Airway epithelial cell (primary cell): ENCODE results near the gene APLN. TPM values are rescaled to one million over a fixed set of nuclear protein-coding genes. Genes with fewer than 3 reads are reported as not detected.

ENCODE experiments used
- total RNA-seq: library from RNA; depleted of rRNA; stranded (reverse); fragments of >200 nt; gene quantifications from 2 replicates; pipeline ENCODE4 v1.2.3, GENCODE V29; 2015

APLN gene
- total RNA-seq: 0.74 and 2.5 TPM in 2 replicates

DNA sequence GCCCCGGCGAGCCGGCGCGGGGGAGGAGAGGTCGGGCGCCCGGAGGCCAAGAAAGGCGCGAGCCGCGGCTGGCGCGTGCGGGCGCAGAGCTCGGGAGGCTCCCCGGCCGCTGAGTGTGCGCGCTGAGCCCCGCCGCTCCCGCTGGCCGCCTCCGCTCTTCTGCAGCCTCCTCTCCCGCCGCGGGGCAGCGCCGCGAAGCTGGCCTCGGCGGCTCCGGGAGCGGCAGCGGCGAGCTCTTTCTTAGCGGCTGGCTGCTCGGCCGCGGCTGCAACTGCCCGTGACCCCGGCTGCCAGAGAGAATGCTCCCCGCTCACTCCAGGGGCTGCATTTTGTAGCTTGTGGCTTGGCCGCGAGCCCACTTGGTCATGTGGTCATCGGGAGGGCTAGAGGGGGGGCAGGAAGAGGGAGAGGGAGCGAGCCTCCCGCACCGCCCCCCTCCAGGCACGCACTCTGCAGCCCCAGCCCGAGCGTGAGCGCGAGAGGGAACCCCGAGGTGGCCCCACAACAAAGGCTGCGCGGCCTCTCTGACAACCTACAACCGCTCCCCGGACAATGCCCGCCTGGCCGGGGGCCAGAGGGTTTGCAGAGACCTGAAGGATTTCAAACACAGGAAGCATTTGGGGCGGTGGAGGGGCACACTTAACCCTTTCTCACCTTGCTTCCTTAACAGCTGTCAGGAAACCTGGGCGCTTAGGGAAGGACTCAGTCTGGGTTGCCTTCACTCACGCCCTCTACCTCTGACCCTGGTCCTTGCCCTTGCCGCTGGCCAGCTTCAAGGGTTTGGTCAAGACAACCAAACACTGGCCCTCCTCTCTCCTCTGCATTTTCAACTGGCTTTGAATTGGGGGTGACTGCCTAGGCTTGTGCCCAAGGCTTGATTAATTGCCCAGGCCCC is at the start of gene APLN:
APLN (minus strand) TSS at position 305 of the 895 bp plus-strand sequence. CDS start 326 bp downstream, outside the sequence.

Other genes with a start within 250 kb of the APLN start
- 19.4 and 20.0 TPM in 2 replicates for gene SMARCA1, start 131.5 kb downstream of the APLN start, total RNA-seq
- 11.8 and 13.8 TPM in 2 replicates for gene OCRL, start 114.7 kb downstream of the APLN start, total RNA-seq
- gene XPNPEP2, start 84.0 kb upstream of the APLN start, total RNA-seq: not detected in 2 replicates
- gene SASH3, start 125.0 kb upstream of the APLN start, total RNA-seq: not detected in 2 replicates
- gene ZDHHC9, start 188.9 kb upstream of the APLN start, total RNA-seq: 11.2 and 22.4 TPM in 2 replicates